Measurements from ENCODE around the gene PPEF2.
"Not testable (repeated sequence)": the region's sequence is repeated elsewhere in the genome, so short reads cannot be mapped to it uniquely, and the experiment has no call there.

PPEF2 gene

GRCh38 chr4:75898536-75898935 lies 3.7 kb downstream of the PPEF2 start:
- DNase-seq (ENCODE audit: low read depth, low spot score) = no peak

GRCh38 chr4:75895744-75896314 lies 6.4 kb downstream of the PPEF2 start:
- DNase-seq (ENCODE audit: low read depth, low spot score) = no peak

GRCh38 chr4:75892508-75892907 lies 9.7 kb downstream of the PPEF2 start:
- DNase-seq (ENCODE audit: low read depth, low spot score) = no peak

GRCh38 chr4:75891611-75892010 lies 10.6 kb downstream of the PPEF2 start:
- no peak for DNase-seq (ENCODE audit: low read depth, low spot score)

GRCh38 chr4:75889537-75890199 lies 12.6 kb downstream of the PPEF2 start:
- DNase-seq (ENCODE audit: low read depth, low spot score) = no peak

GRCh38 chr4:75886104-75886503 lies 16.1 kb downstream of the PPEF2 start:
- DNase-seq (ENCODE audit: low read depth, low spot score) = no peak

GRCh38 chr4:75881476-75881875 lies 20.8 kb downstream of the PPEF2 start:
- no peak for DNase-seq (ENCODE audit: low read depth, low spot score)

GRCh38 chr4:75880278-75880677 lies 22.0 kb downstream of the PPEF2 start:
- no peak for DNase-seq (ENCODE audit: low read depth, low spot score)

- DNase-seq (ENCODE audit: low read depth, low spot score) = no peak
Observed at GRCh38 chr4:75878246-75878756, 24.0 kb downstream of the PPEF2 start.

GRCh38 chr4:75876218-75876617 lies 26.0 kb downstream of the PPEF2 start:
- no peak for DNase-seq (ENCODE audit: low read depth, low spot score)

- no peak for DNase-seq (ENCODE audit: low read depth, low spot score)
Observed at GRCh38 chr4:75869100-75869499, 33.2 kb downstream of the PPEF2 start.

GRCh38 chr4:75867130-75867529 lies 35.1 kb downstream of the PPEF2 start:
- no peak for DNase-seq (ENCODE audit: low read depth, low spot score)

- DNase-seq (ENCODE audit: low read depth, low spot score) = no peak
Observed at GRCh38 chr4:75860606-75861005, 41.6 kb downstream of the PPEF2 start.

GRCh38 chr4:75858721-75859120 lies 43.5 kb downstream of the PPEF2 start:
- DNase-seq (ENCODE audit: low read depth, low spot score) = no peak

- no peak for DNase-seq (ENCODE audit: low read depth, low spot score)
Observed at GRCh38 chr4:75849461-75849860, 52.8 kb downstream of the PPEF2 start.

- DNase-seq (ENCODE audit: low read depth, low spot score) = no peak
Observed at GRCh38 chr4:75848891-75849290, 53.4 kb downstream of the PPEF2 start.

- DNase-seq (ENCODE audit: low read depth, low spot score) = not testable (repeated sequence)
Observed at GRCh38 chr4:75848171-75848760, 54.0 kb downstream of the PPEF2 start.

- DNase-seq (ENCODE audit: low read depth, low spot score) = no peak
Observed at GRCh38 chr4:75845992-75846391, 56.3 kb downstream of the PPEF2 start.

GRCh38 chr4:75844151-75844662 lies 58.0 kb downstream of the PPEF2 start:
- no peak for DNase-seq (ENCODE audit: low read depth, low spot score)

GRCh38 chr4:75843596-75843995 lies 58.7 kb downstream of the PPEF2 start:
- no peak for DNase-seq (ENCODE audit: low read depth, low spot score)

- DNase-seq (ENCODE audit: low read depth, low spot score) = no peak
Observed at GRCh38 chr4:75841641-75842520, 60.4 kb downstream of the PPEF2 start.

GRCh38 chr4:75834772-75835154 lies 67.5 kb downstream of the PPEF2 start:
- DNase-seq (ENCODE audit: low read depth, low spot score) = no peak
